ENCODE results near the gene KATNAL1. TPM values are rescaled to one million over a fixed set of nuclear protein-coding genes. Genes with fewer than 3 reads are reported as not detected.

KATNAL1 gene
- total RNA-seq, 1 donor from 2014 or later, result 13.4 TPM

- no peak for ATAC-seq (ENCODE audit: low read depth)
- H3K9me3 Mint-ChIP-seq, result peaks cover 3% of the 10 kb centered on the region
- intact Hi-C loops (cut with micrococcal nuclease), result no loop called here
- H3K27ac Mint-ChIP-seq, result no peak overlapping the region
- no peak for DNase-seq
- POLR2A ChIA-PET, result no interaction called here
- no peak overlapping the region for H3K4me3 Mint-ChIP-seq
- CTCF ChIA-PET, result no interaction called here
- no peak for TF ChIP-seq CTCF (IDR thresholded peaks at IDR 0.05)
- H3K4me1 Mint-ChIP-seq, result peaks cover 46% of the 10 kb centered on the region
- H3K36me3 Mint-ChIP-seq (ENCODE audit: low read depth), result no peaks in the 10 kb centered on the region
- H3K27me3 Mint-ChIP-seq, result no peaks in the 10 kb centered on the region
Measured at GRCh38 chr13:30301827-30302226, 5.5 kb downstream of the KATNAL1 start.

- H3K4me3 Mint-ChIP-seq, result no peak overlapping the region
- DNase-seq (no peak), ATAC-seq (ENCODE audit: low read depth) (no peak)
- ChIA-PET POLR2A (interaction anchor here (0.9 kb wide), 1 partner anchor 24 kb away, joined by 3 read pairs; no protein-coding TSS in a partner anchor), CTCF (no interaction called here)
- peaks cover 37% of the 10 kb centered on the region for H3K4me1 Mint-ChIP-seq
- H3K27ac Mint-ChIP-seq, result no peak overlapping the region
- intact Hi-C loops (cut with micrococcal nuclease), result no loop called here
- H3K36me3 Mint-ChIP-seq (ENCODE audit: low read depth), result no peaks in the 10 kb centered on the region
- no peaks in the 10 kb centered on the region for H3K27me3 Mint-ChIP-seq
- peaks cover 3% of the 10 kb centered on the region for H3K9me3 Mint-ChIP-seq
- no peak for TF ChIP-seq CTCF (IDR thresholded peaks at IDR 0.05)
Measured at GRCh38 chr13:30300596-30300995, 6.8 kb downstream of the KATNAL1 start.

- intact Hi-C loops (cut with micrococcal nuclease), result no loop called here
- ATAC-seq (ENCODE audit: low read depth) (no peak), DNase-seq (no peak)
- Mint-ChIP-seq H3K27ac (no peak overlapping the region), H3K9me3 (peaks cover 3% of the 10 kb centered on the region), H3K4me1 (peaks cover 29% of the 10 kb centered on the region), H3K36me3 (ENCODE audit: low read depth) (peaks cover 3% of the 10 kb centered on the region), H3K4me3 (no peak overlapping the region), H3K27me3 (no peaks in the 10 kb centered on the region)
- CTCF ChIA-PET, result no interaction called here
- POLR2A ChIA-PET, result no interaction called here
- TF ChIP-seq CTCF (IDR thresholded peaks at IDR 0.05), result no peak
Measured at GRCh38 chr13:30299786-30300185, 7.6 kb downstream of the KATNAL1 start.

- no peak overlapping the region for H3K4me3 Mint-ChIP-seq
Measured at GRCh38 chr13:30295116-30295515, 12.2 kb downstream of the KATNAL1 start.

GRCh38 chr13:30294004-30294403, 13.3 kb downstream of the KATNAL1 start:
- no peaks in the 10 kb centered on the region for H3K27me3 Mint-ChIP-seq
- DNase-seq (no peak), ATAC-seq (ENCODE audit: low read depth) (no peak)
- ChIA-PET POLR2A (interaction anchor here (0.6 to 1.1 kb wide), 2 partner anchors 79 to 323 kb away, joined by 3 to 5 read pairs; no protein-coding TSS in a partner anchor), CTCF (no interaction called here)
- no peak overlapping the region for H3K4me3 Mint-ChIP-seq
- no peak for TF ChIP-seq CTCF (IDR thresholded peaks at IDR 0.05)
- H3K4me1 Mint-ChIP-seq, result peaks cover 22% of the 10 kb centered on the region
- intact Hi-C loops (cut with micrococcal nuclease), result no loop called here
- H3K27ac Mint-ChIP-seq, result no peak overlapping the region
- peaks cover 3% of the 10 kb centered on the region for H3K9me3 Mint-ChIP-seq
- H3K36me3 Mint-ChIP-seq (ENCODE audit: low read depth), result peaks cover 3% of the 10 kb centered on the region

More at GRCh38 chr13:30295116-30295515, 12.2 kb downstream of the KATNAL1 start:
- Mint-ChIP-seq H3K4me1 (peaks cover 24% of the 10 kb centered on the region), H3K27me3 (no peaks in the 10 kb centered on the region), H3K36me3 (ENCODE audit: low read depth) (peaks cover 3% of the 10 kb centered on the region), H3K9me3 (peaks cover 3% of the 10 kb centered on the region), H3K27ac (no peak overlapping the region)
- CTCF ChIA-PET, result no interaction called here
- no peak for TF ChIP-seq CTCF (IDR thresholded peaks at IDR 0.05)
- intact Hi-C loops (cut with micrococcal nuclease), result no loop called here
- POLR2A ChIA-PET, result no interaction called here
- ATAC-seq (ENCODE audit: low read depth) (no peak), DNase-seq (no peak)
